HG03378 (cell line): ENCODE measurements around the gene NRDC.
"Not testable (repeated sequence)": the region's sequence is repeated elsewhere in the genome, so short reads cannot be mapped to it uniquely, and the experiment has no call there.

Experiments
- ATAC-seq: cut with Tn5 transposase; IDR thresholded peaks from one replicate; pipeline ENCODE4 v1.9.1; 2021; ENCODE audit warnings: mild to moderate bottlenecking, moderate library complexity; ENCODE audit not compliant: unreplicated experiment

Gene NRDC

DNA sequence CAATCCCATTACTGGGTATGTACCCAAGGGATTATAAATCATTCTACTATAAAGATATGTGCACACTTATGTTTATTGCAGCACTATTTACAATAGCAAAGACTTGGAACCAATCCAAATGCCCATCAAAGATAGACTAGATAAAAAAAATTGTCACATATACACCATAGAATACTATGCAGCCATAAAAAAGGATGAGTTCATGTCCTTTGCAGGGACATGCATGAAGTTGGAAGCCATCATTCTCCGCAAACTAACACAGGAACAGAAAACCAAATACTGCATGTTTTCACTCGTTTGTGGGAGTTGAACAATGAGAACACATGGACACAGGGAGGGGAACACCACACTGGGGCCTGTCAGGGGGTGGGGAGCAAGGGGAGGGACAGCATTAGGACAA lies 16.2 kb upstream of the NRDC start:
- not testable (repeated sequence) for ATAC-seq

DNA sequence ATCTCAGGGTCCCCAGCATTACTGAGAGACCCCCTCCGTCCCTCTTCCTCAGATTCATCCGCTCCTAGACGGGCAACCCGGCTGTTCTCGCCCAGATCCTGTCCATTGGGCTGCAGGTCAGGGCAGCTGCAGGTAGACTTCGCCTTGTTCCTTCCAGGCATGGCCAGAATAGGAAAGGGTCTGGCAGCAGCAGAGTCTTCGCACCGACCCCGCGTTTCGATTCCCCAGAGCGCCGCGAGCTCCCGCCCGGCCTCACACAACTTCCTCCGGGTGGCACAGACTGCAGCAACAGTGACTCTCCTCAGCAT lies 265 bp downstream of the NRDC start:
- ATAC-seq: peak; percentile 16

DNA sequence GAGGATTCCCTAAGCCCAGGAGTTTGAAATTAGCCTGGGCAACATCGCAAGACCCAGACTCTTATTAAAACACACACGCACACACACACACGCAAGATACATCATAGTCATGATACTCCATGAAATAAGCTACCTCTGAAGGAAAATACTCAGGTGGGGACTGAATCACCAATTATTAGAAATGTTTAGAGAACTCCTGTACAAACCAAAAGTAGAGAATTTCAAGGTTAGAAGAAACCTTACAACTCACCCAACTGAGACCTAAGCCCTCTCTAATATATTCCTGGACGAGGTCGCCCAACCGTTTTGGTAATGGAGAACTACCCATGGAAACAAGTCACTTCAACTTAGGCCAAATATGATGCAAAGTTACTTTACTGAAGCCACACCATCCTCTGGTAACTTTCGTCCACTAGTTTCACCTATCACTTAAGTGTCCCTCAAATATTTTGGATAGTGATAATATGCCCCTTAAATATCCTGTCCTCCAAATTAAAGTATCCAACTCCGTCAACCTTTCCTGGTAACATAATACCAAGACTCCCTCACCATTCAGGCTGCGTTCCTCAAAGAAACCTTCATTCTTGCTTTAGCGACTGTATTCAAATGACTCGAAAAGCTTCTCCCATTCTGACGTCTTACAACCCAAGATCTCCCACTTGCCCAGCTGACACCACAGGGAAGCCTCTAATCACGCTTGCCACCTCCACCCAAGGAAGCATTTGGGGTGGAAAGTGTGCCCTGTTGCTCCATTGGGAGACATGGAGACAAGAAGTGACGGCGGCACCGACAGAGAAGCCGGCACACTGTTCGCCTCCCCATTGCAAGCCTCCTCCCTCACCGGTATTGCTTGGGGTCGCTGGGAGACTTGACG lies 856 bp downstream of the NRDC start:
- ATAC-seq: no peak

DNA sequence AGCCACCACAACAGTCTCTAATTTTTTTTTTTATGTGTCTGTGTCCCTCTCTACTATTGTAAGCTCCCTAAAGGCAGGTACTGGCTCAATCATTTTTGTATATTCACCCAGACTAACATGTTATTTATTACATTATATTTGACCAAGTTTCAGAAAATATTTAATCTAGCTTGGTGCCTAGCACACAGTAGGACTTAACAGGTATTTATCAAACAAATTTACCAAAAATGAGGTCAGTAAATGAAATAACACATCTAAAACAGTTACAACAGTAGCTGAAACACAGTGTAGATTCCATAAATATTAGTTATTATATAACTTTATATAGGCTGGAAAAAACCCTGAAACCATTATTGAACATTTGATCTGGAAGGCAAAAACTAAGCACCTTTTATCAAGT lies 2.7 kb downstream of the NRDC start:
- ATAC-seq: no peak

DNA sequence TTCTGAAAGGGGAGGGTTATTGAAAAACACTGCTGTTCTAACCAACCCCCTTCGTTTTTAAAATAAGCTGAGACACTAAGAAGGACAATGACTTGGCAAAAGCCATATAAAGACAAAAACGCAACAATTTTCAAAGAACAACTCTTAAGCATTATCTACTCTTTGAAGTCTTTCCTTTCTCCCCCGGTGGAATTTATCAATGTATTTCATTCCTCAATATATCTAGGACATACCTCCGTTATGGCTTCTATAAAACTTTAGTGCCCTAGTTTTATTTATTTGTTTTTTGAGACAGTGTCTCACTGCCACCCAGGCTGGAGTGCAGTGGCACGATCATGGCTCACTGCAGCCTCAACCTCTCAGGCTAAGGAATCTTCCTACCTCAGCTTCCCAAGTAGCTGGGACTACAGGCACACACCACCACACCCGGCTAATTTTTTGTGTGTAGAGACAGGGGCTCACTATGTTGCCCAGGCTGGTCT lies 3.2 kb downstream of the NRDC start:
- no peak for ATAC-seq

DNA sequence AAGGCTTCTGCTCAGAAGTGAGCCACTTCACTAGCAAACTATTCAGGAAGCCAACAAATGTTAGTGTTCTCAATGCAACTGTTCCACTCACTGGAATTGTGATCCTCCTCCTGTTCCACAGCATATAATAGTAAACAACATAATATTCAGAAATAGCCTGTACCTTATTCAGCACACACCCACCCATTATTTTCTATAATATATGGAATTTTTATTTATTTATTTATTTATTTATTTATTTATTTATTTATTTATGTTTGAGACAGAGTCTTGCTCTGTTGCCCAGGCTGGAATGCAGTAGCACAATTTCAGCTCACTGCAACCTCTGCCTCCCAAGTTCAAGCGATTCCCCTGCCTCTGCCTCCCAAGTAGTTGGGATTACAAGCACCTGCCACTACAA lies 5.3 kb downstream of the NRDC start:
- ATAC-seq: not testable (repeated sequence)

DNA sequence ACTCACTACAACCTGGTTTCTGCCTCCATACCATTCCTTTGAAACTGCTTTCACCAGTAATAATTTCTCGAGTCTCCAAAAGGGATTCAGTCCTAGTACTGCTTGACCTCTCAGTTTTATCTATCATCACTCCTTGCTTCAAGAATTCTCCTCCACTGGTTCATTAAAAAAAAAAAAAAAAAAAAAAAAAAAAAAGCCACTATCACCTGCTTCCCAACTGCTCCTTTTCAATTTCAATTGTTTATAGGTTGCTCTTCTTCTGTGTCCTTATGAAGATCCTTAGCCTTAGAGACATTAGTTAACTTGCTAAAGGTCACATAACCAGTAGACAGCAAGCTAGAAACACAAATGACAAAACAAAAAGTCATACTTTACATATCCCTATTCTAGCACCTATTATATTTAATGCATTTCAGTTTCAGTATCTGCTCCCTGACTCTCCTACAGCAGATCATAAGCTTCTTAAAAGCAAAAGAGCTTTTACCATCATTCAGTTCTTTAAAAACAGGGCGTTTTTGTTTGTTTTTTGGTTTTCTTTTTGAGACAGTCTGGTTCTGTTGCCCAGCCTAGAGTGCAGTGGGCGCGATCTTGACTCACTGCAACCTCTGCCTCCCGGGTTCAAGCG lies 7.1 kb downstream of the NRDC start:
- ATAC-seq: no peak

DNA sequence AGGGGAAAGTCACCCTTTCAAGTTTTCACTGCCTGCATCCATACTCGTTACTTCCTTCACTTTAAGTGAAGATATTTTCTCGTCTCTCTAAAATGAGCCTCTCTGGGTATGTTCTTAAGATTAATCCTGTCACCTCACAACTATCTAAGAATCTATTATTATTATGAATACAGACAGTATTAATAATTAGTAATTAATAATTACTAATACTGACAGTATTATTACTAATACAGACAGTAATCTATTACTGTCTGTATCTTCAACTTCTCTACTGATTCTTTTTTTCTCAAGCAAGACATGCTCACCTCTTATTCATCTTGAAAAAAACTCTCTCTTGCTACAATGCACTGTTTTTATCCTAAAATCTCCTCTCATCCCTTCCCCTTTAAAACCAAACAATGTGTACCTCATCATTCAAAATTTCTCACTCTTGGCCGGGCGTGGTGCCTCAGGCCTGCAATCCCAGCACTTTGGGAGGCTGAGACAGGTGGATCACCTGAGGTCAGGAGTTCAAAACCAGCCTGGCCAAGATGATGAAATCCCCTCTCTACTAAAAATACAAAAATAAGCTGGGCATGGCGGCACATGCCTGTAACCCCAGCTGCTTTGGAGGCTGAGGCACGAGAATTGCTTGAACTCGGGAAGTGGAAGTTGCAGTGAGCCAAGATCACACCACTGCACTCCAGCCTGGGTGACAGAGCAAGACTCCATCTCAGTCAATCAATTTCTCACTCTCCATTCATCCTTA lies 7.8 kb downstream of the NRDC start:
- ATAC-seq: no peak

DNA sequence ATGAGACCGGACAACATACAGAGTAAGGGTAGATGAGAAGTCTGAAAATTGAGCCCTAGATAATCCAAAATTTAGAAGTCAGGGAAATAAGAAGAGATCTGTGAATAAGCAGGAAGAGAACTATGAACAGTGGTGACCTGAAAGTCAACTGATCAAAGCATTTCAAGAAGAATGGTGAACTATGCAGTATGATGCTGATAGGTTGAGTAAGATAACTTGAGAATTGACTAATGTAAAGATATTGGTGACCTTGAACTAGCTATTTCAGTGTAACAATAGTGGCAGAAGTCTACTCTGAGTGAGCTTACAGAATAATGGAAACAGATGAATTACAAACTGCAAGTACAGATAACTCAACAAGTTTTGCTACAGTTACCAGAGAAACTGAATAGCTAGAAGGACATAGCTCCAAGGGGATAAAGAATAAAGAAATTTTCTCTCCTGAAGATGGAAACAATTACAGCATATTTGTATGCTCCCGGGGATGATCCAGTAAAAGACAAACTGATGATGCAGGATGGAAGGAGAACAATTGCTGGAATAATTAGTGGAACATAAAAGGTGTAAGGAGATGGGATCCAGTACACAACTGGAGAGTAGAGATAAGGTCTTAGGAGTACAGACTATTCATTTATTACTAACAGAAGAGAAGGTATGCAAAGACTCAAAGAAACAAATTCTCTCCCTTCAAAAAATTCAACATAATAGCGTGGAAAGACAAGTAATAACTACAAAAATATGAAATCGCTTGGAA lies 10.9 kb downstream of the NRDC start:
- ATAC-seq: no peak

DNA sequence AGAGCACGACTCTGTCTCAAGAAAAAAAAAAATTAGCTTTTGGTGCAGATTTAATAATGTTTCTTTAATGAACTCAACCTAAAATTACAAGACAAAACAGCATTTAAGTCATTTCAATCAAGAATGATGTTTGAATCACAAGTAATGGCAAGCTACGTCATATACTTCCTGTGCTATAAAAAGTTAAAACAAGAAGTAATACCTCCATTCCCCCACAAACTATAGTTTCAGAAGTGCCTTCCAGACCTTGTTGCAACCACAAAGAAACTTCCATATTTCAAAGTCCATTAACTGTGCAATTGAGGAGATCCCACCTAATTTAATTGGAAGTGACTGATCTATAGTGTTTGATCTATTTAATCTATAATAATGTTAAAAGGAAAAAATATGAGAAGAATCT lies 15.1 kb downstream of the NRDC start:
- peak; percentile 73 for ATAC-seq

DNA sequence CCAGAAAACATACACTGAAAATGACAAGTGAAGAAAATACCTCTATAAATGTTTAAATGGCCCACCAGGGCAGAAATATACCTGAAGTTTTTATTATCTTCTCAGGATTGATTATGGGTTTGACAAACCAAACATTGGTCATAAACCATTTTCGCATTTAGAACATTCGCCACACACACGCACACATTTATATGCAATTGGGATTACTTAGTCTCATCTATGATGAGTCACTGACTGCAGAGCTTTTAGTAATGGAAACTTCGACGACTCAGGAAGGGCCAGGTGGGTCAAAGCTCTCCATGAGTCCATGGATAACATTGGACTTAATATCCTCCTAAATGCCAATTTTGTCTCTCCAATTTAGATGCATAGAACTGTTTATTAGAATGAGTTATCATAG lies 16.9 kb downstream of the NRDC start:
- no peak for ATAC-seq

DNA sequence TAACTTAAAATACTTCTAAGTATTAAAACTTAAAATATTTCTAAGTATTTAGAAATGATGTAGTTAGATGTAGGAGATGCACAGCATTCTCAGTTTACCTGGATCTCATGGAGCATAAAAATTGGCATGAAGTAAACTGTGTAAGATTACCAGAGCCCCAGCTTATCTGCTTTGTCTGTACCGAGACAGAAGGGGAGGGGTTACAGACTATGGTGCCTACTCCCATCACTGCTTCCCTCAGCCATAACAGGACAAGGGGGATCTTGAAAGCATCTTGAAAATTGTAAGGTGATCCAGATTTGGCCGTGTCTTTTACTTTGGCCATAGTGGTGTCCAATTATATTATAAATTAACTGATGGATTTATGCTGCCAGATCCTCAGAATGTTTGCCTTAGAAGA lies 18.8 kb downstream of the NRDC start:
- no peak for ATAC-seq

DNA sequence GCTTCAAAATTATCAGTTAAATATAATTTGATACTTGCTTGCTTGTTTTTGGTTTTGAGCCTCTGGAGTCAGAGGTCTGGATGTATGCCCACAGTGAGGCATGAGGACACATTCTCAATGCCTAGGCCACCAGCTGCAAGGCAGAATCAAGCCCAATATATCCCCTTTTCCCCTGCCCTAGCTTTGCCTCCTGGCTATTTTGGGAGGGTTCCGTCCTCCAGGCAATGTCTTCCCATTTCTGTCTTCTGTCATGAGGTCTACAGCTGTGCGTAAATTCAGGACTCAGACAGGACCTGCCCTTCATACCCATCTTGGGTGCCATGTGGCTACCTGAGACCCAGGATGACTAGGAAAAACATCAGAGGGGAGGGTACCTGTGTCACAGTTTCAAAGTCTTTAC lies 19.2 kb downstream of the NRDC start:
- ATAC-seq: no peak

DNA sequence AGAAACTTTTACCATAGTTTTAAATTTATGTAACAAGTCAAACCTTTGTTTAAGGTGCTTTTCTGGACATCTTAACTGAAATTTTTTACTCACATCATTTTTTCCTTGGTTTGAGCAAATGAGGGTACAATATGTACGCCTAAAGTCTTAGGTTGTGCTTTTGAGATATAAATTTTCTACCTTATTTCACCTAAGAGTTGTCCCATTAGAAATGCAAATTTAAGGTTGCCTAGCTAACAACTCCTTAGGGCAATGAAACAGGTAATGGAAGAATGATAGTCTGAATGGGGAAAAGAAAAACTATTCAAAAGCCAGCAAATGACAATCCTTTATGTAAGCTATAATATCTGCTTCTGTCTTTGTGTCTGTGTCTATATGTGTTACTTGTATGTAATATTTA lies 19.6 kb downstream of the NRDC start:
- ATAC-seq: no peak

DNA sequence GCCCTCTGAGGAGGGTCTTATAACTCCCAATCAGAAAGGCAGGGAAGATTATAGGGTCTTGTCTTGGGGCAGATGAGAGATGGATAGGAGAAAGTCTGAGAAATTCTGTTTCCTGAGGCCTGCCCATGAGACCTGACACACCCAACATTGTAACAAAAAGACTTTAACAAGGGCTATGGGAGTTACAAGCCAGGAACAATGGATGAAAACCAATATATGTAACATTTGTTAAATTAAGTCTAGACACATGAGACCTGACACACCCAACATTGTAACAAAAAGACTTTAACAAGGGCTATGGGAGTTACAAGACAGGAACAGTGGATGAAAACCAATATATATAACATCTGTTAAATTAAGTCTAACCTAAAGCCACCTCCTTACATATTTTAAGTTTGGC lies 21.8 kb downstream of the NRDC start:
- no peak for ATAC-seq

DNA sequence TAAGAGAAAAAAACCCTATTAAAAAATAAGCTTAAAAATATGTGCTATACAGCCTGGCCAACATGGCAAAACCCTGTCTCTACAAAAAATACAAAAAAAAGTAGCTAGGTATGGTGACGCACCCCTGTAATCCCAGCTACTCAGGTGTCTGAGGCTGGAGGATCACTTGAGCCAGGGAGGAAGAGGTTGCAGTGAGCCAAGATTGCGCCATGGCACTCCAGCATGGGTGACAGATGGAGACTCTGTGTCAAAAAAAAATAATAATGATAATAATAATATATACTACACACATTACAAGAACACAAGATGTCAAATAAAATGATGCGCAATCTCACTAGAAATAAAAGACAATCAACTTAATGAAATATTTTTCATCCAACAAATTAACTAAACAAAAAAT lies 22.9 kb downstream of the NRDC start:
- no peak for ATAC-seq

DNA sequence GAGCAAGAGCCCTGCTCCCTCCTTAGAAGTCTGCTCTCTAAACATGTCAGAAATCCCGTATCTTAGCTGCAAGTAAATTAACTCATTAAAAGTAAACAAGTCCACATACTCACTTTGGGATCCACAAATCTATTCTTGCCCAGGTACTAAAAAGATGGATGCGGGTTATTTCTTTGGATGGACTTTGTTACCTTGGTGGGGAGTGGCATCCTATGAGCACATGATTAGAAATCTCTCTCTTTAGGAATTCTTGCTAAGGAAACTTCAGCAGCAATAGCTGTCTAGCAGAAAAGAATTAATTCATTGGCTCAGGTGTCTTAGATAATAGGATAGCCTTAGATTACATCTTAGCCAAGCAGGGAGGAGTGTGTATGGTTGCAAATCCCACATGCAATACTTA lies 25.2 kb downstream of the NRDC start:
- no peak for ATAC-seq

DNA sequence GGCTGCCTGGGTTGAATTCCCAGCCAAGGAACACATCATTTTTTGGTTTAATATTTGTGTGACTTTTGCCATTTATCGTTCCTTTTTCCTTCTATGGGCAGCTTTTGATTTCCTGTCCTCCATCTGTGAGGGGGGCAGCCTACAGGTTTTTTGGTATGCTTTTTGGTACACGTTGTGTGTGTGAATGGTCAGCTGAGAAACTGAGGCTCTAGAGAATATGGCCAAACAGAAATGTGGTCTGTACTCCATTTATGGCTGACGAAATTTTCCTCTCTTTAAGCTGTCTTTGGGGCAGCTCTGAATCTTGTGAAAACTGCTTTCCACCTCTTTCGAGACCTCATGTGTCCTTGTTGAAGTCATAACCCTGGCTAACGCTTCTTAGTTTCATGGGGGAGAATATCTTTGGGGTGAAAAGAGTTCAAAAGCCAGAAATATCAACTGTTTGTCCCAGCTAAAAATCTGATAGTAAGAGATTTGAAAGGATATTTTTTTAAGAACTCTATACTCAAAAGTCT lies 26.6 kb downstream of the NRDC start:
- no peak for ATAC-seq

DNA sequence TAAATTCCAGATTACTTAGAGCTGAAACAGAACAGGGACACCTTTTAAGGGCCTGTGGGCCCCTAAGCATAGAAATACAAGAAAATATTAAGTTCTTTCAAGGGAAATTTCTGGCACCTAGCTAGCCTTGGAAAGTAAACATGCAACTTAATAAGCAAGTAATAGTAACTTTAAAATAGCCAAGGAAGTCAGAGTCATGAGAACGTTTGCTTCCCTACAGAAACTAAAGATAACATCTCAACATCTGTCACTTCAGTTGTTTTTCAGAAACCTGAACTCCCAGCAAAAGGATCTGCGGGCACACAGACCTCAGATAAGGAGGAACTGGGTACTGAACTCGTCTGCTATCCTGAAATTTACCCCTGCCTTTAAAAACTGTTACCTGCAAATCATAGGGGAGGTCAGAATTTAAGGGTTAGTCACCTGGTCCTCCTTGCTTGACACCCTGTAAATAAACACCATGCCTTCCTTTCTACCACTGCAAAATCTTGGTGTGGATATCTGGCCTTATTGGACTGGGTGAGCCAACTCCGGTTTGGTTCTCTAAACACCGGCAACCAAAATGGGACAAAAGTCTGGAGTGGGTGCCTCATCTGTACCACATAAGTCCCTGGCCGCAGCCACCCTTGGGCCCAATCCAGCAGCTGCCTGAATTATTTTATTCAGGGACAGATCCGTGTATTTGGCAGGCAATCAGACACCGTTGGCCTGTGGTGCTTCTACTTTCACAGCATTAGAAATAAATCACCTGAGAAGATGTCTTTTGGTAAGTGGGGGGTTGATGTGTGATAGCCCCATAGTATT lies 27.9 kb downstream of the NRDC start:
- no peak for ATAC-seq

DNA sequence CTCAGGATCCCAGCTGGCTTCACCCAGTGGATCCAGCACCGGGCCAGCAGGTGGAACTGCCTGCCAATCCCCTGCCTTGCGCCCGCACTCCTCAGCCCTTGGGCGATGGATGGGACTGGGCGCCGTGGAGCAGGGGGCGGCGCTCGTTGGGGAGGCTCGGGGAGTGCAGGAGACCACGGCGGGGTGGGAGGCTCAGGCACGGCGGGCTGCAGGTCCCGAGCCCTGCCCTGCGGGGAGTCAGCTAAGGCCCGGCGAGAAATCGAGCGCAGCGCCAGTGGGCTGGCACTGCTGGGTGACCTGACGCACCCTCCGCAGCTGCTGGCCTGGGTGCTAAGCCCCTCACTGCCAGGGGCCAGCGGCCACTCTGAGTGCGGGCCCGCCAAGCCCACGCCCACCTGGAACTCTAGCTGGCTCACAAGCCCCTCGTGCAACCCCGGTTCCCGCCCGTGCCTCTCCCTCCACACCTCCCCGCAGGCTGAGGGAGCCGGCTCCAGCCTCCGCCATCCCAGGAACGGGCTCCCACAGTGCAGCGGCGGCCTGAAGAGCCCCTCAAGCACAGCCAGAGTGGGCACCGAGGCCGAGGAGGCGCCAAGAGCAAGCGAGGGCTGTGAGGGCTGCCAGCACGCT lies 31.1 kb downstream of the NRDC start:
- ATAC-seq: no peak
